K562 (cell line): ENCODE measurements around the gene RNF31. TPM values are rescaled to one million over a fixed set of nuclear protein-coding genes. Genes with fewer than 3 reads are reported as not detected.

ENCODE experiments used
- ATAC-seq: fragments of 200-7000 bp; cut with Tn5 transposase; 3 replicates; pipeline ENCODE4 v1.9.1; 2020; ENCODE audit warnings: moderate library complexity
- BruUV-seq: library from RNA; stranded (reverse); fragments of 400-500 nt; replicated peaks from 2 replicates; lab custom pipeline; 2021; lab: Mats Ljungman, UMichigan
- CTCF ChIA-PET: fragments of 300-600 bp; formaldehyde crosslinking; extraction: SDS; loops from one replicate; lab custom pipeline; 2021; ENCODE audit warnings: low intra/inter-chr PET ratio; lab: Yijun Ruan, JAX
- POLR2A ChIA-PET: fragments of 300-600, 350-650 bp; sonication (Branson Sonifier 250); formaldehyde crosslinking; extraction: SDS; loops from one replicate; lab custom pipeline; 2021; ENCODE audit warnings: antibody characterized with exemption, inconsistent platforms; lab: Yijun Ruan, JAX
- DNase-seq, 4 experiments: peaks; one replicate each; pipeline versions ENCODE4 v3.0.0 to v3.0.0-alpha.2; 2011 to 2018; ENCODE audit warnings: low spot score in 3 of 4, mixed read lengths in 3 of 4; ENCODE audit errors: extremely low read depth in 1 of 4
- FAIRE-seq: peaks from 2 replicates; lab custom pipeline; 2011; peaks lifted over from hg19 to GRCh38; lab: Jason Lieb, UNC
- H2AFZ ChIP-seq: 2 replicates; pipeline ENCODE4 v1.6.0; 2011; ENCODE audit warnings: low read depth, low read length, control low read depth, inconsistent platforms
- H3K27ac ChIP-seq: fragments of 200-600 bp; 3 replicates; pipeline ENCODE4 v1.8.0; 2011; ENCODE audit warnings: low read depth, mild to moderate bottlenecking, control low read depth, inconsistent platforms, low read length, moderate library complexity, mixed read lengths; ENCODE audit errors: extremely low read depth
- H3K27me3 ChIP-seq, 2 experiments: fragments of 300-600 bp in 1 of 2; 2 replicates in 1 of 2; 3 replicates in 1 of 2; pipeline versions ENCODE4 v1.6.0 to v1.8.0; 2011; ENCODE audit warnings: inconsistent platforms in 2 of 2, low read length in 2 of 2, mild to moderate bottlenecking in 1 of 2, mixed read lengths in 1 of 2, moderate library complexity in 1 of 2; ENCODE audit not compliant: control insufficient read depth in 2 of 2, insufficient read depth in 2 of 2
- H3K36me3 ChIP-seq: fragments of 300-600 bp; 3 replicates; pipeline ENCODE4 v1.8.0; 2011; ENCODE audit warnings: mild to moderate bottlenecking, low read length, inconsistent platforms; ENCODE audit not compliant: control insufficient read depth, insufficient read depth
- H3K4me1 ChIP-seq, 2 experiments: fragments of 200-600 bp in 1 of 2; replicated peaks in 1 of 2; 2 replicates in 1 of 2; 3 replicates in 1 of 2; pipeline versions ENCODE4 v1.5.1 to v1.8.0; 2011; ENCODE audit warnings: inconsistent platforms in 2 of 2, low read length in 2 of 2, mild to moderate bottlenecking in 1 of 2, mixed read lengths in 1 of 2, moderate library complexity in 1 of 2; ENCODE audit not compliant: control insufficient read depth in 2 of 2, insufficient read depth in 2 of 2
- H3K4me2 ChIP-seq: 2 replicates; pipeline ENCODE4 v1.6.1; 2011; ENCODE audit warnings: low read length, control low read depth, inconsistent platforms, mixed read lengths; ENCODE audit not compliant: insufficient read depth
- H3K4me3 ChIP-seq: fragments of 200-600 bp; sonication (generic), shearing (Covaris generic); 2 replicates; pipeline ENCODE4 v1.5.1; 2016; ENCODE audit warnings: control low read depth, inconsistent platforms
- H3K79me2 ChIP-seq: fragments of 200-600 bp; 3 replicates; pipeline ENCODE4 v1.8.0; 2011; ENCODE audit warnings: low read length, inconsistent platforms; ENCODE audit not compliant: control insufficient read depth, insufficient read depth
- H3K9ac ChIP-seq, 2 experiments: 2 replicates each; pipeline versions ENCODE4 v1.6.0 to v1.6.1; 2011; ENCODE audit warnings: low read depth in 2 of 2, low read length in 2 of 2, control low read depth in 1 of 2, inconsistent platforms in 1 of 2, mild to moderate bottlenecking in 1 of 2, mixed read lengths in 1 of 2; ENCODE audit not compliant: insufficient read depth in 1 of 2
- H3K9me1 ChIP-seq: one replicate; pipeline ENCODE4 v1.6.0; 2011; ENCODE audit warnings: inconsistent platforms, mild to moderate bottlenecking, low read length, moderate library complexity; ENCODE audit not compliant: control insufficient read depth, insufficient read depth
- H3K9me3 ChIP-seq: replicated peaks from 2 replicates; pipeline ENCODE4 v1.5.1; 2011; ENCODE audit warnings: low read depth, low read length, inconsistent platforms; ENCODE audit not compliant: control insufficient read depth, insufficient read depth
- H4K20me1 ChIP-seq: replicated peaks from 2 replicates; pipeline ENCODE4 v1.6.1; 2011; ENCODE audit warnings: low read length, inconsistent platforms, mixed read lengths; ENCODE audit not compliant: control insufficient read depth, insufficient read depth
- KAT7 ChIP-seq: sonication (generic); formaldehyde crosslinking; IDR thresholded peaks from 2 replicates; pipeline ENCODE4 v1.8.0; 2022; ENCODE audit warnings: missing genetic modification reagents, mild to moderate bottlenecking, borderline replicate concordance
- NFE2 ChIP-seq: IDR thresholded peaks from 2 replicates; pipeline ENCODE4 v1.6.1; 2014; ENCODE audit warnings: antibody characterized with exemption, low read depth
- PTBP1 ChIP-seq: fragments of 200-400 bp; formaldehyde crosslinking; IDR thresholded peaks from 2 replicates; pipeline ENCODE4 v1.6.1; 2017; ENCODE audit warnings: low read depth, low read length
- TEAD2 ChIP-seq: fragments of 450-650 bp; IDR thresholded peaks from 2 replicates; pipeline ENCODE4 v1.6.1; 2016; ENCODE audit warnings: missing genetic modification characterization, control low read depth, missing compliant biosample characterization
- ZKSCAN3 ChIP-seq: fragments of 250-450 bp; sonication (Bioruptor Pico); IDR thresholded peaks from 2 replicates; pipeline ENCODE4 v1.4.0; 2020
- WGBS: fragments of 100-300 bp; shearing (Covaris generic); methylation state at CpG from one replicate; pipeline ENCODE4 v1.1.6; 2016; ENCODE audit warnings: low coverage, mixed read lengths; ENCODE audit not compliant: insufficient coverage; ENCODE audit errors: missing lambda C conversion rate; 5-methylcytosine and 5-hydroxymethylcytosine counted together
- in situ Hi-C: fragments of 300-500 bp; cut with MboI; formaldehyde crosslinking; loops from 4 replicates; pipeline ENCODE4 v1.15.0; 2018; ENCODE audit warnings: inconsistent platforms, mixed read lengths
- intact Hi-C: fragments of 100-400 bp; cut with micrococcal nuclease; formaldehyde crosslinking; loops from 2 replicates; pipeline ENCODE4 v1.14.2; 2022
- polyA plus RNA-seq, 8 experiments: library from polyadenylated mRNA; depleted of rRNA in 4 of 8; stranded (reverse) in 5 of 8; unstranded in 3 of 8; fragments of >200 nt; fragmentation: Nextera tagmentation in 2 of 8; fragmentation: Illumina TruSeq in 1 of 8; extraction: Ambion mirVana in 2 of 8; extraction: Trizol in 1 of 8; gene quantifications; 2 replicates each; pipeline versions ENCODE4 v1.2.1 to v1.2.3, GENCODE V29; 2011 to 2014; ENCODE audit warnings: inconsistent platforms in 1 of 8, missing spikeins in 1 of 8
- total RNA-seq, 7 experiments: library from RNA; depleted of rRNA in 6 of 7; stranded (reverse); fragments of >200 nt in 6 of 7; fragmentation: Illumina TruSeq in 2 of 7; extraction: Trizol in 2 of 7; gene quantifications; 2 replicates each; pipeline versions ENCODE4 v1.2.1 to v1.2.3, GENCODE V29; 2011 to 2021; ENCODE audit warnings: low replicate concordance in 1 of 7
- TF ChIP-seq, protein P1 (sequence below): sonication (generic); formaldehyde crosslinking; IDR thresholded peaks from 2 replicates; pipeline ENCODE4 v1.8.0; 2023; ENCODE audit warnings: mild to moderate bottlenecking, missing genetic modification reagents
- TF ChIP-seq, protein P2 (sequence below): fragments of 450-650 bp; IDR thresholded peaks from 2 replicates; pipeline ENCODE4 v1.6.1; 2017; ENCODE audit warnings: mild to moderate bottlenecking, moderate library complexity
- TF ChIP-seq, protein P3 (sequence below): fragments of 250-450 bp; sonication (Bioruptor Pico); IDR thresholded peaks from 2 replicates; pipeline ENCODE4 v1.9.0; 2021; ENCODE audit warnings: mild to moderate bottlenecking
- TF ChIP-seq, protein P4 (sequence below): IDR thresholded peaks from 2 replicates; pipeline ENCODE4 v1.6.1; 2012; ENCODE audit warnings: low read depth, low read length, improper control_type of control experiment, borderline replicate concordance
- TF ChIP-seq, protein P5 (sequence below): fragments of 200-800 bp; sonication (Bioruptor generic); IDR thresholded peaks from 2 replicates; pipeline ENCODE4 v1.6.1; 2016; ENCODE audit warnings: missing genetic modification characterization, missing compliant biosample characterization

Gene RNF31
- total and polyA plus RNA-seq, 9 of the 15 experiments (the other 6 are each of a cell fraction or from before 2014, with no cell fraction given), result 3.1 to 47.6 (median 19.1) TPM

DNA sequence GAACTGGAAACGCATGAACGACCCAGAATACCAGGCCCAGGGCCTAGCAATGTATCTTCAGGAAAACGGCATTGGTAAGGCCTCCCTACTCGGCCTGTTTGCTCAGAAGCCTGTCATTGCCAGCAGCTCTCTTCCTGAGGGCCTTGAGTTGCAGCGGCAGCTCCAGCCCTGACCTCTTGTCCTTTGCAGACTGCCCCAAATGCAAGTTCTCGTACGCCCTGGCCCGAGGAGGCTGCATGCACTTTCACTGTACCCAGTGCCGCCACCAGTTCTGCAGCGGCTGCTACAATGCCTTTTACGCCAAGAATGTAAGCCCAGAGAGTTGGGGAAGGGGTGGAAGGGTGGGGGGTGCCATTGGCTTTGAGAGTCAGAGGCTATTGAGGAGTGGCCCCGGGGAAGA lies 10.0 kb downstream of the RNF31 start:
- ATAC-seq (no peak), DNase-seq (no peak), FAIRE-seq (no peak)
- Histone ChIP-seq H3K4me3 (no peak overlapping the region), H2AFZ (no peak overlapping the region), H3K27me3 (no peaks in the 10 kb centered on the region), H3K9me1 (no peaks in the 10 kb centered on the region), H3K4me1 (peaks cover 10 to 23% of the 10 kb centered on the region in 2 experiments; a peak in 4 of 5 replicates), H3K27ac (no peak overlapping the region), H3K4me2 (no peak overlapping the region), H3K9me3 (no peaks in the 10 kb centered on the region), H4K20me1 (no peaks in the 10 kb centered on the region), H3K36me3 (peaks cover 58% of the 10 kb centered on the region; the same call in 2 of the 3 replicates), H3K79me2 (peaks cover 10% of the 10 kb centered on the region; the same call in 2 of the 3 replicates), H3K9ac (no peak overlapping the region)
- intact Hi-C loops (no loop called here), in situ Hi-C loops (no loop called here)
- CTCF ChIA-PET, result no interaction called here
- 94% methylated on average over 8 of the region's 12 CpGs for WGBS
- BruUV-seq, result no TSS peak
- POLR2A ChIA-PET, result interaction anchor here (0.7 kb wide), 1 partner anchor 11 kb away, joined by 3 read pairs; the partner anchor contains the start of gene PSME2
- TF ChIP-seq, protein P1, sequence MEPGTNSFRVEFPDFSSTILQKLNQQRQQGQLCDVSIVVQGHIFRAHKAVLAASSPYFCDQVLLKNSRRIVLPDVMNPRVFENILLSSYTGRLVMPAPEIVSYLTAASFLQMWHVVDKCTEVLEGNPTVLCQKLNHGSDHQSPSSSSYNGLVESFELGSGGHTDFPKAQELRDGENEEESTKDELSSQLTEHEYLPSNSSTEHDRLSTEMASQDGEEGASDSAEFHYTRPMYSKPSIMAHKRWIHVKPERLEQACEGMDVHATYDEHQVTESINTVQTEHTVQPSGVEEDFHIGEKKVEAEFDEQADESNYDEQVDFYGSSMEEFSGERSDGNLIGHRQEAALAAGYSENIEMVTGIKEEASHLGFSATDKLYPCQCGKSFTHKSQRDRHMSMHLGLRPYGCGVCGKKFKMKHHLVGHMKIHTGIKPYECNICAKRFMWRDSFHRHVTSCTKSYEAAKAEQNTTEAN (CRISPR knock-in tag), result no peak
- TF ChIP-seq, protein P2, sequence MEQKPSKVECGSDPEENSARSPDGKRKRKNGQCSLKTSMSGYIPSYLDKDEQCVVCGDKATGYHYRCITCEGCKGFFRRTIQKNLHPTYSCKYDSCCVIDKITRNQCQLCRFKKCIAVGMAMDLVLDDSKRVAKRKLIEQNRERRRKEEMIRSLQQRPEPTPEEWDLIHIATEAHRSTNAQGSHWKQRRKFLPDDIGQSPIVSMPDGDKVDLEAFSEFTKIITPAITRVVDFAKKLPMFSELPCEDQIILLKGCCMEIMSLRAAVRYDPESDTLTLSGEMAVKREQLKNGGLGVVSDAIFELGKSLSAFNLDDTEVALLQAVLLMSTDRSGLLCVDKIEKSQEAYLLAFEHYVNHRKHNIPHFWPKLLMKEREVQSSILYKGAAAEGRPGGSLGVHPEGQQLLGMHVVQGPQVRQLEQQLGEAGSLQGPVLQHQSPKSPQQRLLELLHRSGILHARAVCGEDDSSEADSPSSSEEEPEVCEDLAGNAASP, result no peak
- TF ChIP-seq, protein P3, sequence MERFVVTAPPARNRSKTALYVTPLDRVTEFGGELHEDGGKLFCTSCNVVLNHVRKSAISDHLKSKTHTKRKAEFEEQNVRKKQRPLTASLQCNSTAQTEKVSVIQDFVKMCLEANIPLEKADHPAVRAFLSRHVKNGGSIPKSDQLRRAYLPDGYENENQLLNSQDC (CRISPR knock-in tag), result no peak
- TF ChIP-seq, protein P4, sequence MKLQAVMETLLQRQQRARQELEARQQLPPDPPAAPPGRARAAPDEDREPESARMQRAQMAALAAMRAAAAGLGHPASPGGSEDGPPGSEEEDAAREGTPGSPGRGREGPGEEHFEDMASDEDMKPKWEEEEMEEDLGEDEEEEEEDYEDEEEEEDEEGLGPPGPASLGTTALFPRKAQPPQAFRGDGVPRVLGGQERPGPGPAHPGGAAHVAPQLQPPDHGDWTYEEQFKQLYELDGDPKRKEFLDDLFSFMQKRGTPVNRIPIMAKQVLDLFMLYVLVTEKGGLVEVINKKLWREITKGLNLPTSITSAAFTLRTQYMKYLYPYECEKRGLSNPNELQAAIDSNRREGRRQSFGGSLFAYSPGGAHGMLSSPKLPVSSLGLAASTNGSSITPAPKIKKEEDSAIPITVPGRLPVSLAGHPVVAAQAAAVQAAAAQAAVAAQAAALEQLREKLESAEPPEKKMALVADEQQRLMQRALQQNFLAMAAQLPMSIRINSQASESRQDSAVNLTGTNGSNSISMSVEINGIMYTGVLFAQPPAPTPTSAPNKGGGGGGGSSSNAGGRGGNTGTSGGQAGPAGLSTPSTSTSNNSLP, result no peak
- TF ChIP-seq NFE2 (no peak), PTBP1 (no peak), TEAD2 (tag) (no peak), KAT7 (CRISPR knock-in tag) (no peak), ZKSCAN3 (CRISPR knock-in tag) (no peak)
- TF ChIP-seq, protein P5, sequence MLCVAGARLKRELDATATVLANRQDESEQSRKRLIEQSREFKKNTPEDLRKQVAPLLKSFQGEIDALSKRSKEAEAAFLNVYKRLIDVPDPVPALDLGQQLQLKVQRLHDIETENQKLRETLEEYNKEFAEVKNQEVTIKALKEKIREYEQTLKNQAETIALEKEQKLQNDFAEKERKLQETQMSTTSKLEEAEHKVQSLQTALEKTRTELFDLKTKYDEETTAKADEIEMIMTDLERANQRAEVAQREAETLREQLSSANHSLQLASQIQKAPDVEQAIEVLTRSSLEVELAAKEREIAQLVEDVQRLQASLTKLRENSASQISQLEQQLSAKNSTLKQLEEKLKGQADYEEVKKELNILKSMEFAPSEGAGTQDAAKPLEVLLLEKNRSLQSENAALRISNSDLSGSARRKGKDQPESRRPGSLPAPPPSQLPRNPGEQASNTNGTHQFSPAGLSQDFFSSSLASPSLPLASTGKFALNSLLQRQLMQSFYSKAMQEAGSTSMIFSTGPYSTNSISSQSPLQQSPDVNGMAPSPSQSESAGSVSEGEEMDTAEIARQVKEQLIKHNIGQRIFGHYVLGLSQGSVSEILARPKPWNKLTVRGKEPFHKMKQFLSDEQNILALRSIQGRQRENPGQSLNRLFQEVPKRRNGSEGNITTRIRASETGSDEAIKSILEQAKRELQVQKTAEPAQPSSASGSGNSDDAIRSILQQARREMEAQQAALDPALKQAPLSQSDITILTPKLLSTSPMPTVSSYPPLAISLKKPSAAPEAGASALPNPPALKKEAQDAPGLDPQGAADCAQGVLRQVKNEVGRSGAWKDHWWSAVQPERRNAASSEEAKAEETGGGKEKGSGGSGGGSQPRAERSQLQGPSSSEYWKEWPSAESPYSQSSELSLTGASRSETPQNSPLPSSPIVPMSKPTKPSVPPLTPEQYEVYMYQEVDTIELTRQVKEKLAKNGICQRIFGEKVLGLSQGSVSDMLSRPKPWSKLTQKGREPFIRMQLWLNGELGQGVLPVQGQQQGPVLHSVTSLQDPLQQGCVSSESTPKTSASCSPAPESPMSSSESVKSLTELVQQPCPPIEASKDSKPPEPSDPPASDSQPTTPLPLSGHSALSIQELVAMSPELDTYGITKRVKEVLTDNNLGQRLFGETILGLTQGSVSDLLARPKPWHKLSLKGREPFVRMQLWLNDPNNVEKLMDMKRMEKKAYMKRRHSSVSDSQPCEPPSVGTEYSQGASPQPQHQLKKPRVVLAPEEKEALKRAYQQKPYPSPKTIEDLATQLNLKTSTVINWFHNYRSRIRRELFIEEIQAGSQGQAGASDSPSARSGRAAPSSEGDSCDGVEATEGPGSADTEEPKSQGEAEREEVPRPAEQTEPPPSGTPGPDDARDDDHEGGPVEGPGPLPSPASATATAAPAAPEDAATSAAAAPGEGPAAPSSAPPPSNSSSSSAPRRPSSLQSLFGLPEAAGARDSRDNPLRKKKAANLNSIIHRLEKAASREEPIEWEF (CRISPR knock-in tag), result no peak
